ENCODE results near the gene SMIM31.

Gene SMIM31

DNA sequence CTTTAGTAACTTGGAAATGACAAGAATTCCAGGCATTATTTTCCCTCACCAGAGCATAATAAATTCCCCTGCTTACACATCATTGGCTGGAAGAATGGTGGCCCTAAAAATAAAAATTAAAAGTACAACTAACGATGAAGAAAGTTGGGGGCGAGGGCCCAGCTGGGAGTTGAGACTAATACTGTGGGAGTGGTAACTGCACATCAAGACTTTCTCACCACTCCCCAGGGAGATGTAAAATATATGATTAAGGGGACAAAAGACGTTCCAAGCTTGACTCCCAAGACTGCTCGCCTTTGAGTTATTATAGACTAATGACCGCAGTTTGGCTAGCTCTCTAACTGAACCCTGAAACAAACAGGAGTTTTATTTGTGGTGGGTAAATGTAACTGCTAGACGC, 30.0 kb downstream of the SMIM31 start:
- no peak for DNase-seq (ENCODE audit: low read depth in 2 of 3, low spot score in 2 of 3)

DNA sequence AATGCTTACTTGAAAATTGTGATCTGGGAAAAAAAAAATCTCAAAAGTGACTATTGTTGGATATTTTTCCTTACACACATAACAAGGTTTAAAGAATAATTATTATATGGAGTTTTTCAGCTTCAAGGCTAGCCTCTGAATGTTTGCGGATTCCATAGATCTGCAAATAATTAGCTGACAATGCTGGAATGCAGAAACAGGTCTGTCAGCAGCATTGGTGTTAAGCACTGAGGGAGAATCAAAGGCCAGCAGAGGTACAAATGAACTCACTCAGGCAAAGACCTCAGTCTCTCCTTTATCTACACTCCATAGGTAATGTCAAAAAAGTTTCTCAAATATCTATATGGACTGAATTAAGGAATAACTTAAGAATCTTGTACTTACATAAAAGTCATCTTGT, 35.1 kb downstream of the SMIM31 start:
- no peak for DNase-seq (ENCODE audit: low read depth in 2 of 3, low spot score in 2 of 3)

DNA sequence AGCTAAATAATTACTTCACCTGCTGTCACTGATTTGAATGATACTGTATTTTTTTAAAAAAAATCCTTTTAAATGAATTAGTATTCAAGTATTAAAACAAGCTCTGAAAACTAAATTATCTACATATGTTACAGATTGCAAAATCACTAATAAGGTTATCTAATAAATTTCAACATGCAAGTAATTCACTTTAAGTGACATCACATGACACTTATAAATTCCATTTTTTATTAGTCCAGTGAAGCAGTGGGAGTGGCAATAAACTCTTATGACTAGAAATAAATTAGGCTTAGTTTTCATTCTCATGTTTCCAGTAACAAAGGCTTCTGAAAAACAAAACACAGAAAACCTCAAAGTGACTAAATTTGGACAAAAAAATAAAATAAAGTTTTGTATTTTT, 36.3 kb downstream of the SMIM31 start:
- DNase-seq (ENCODE audit: low read depth in 2 of 3, low spot score in 2 of 3): no peak

DNA sequence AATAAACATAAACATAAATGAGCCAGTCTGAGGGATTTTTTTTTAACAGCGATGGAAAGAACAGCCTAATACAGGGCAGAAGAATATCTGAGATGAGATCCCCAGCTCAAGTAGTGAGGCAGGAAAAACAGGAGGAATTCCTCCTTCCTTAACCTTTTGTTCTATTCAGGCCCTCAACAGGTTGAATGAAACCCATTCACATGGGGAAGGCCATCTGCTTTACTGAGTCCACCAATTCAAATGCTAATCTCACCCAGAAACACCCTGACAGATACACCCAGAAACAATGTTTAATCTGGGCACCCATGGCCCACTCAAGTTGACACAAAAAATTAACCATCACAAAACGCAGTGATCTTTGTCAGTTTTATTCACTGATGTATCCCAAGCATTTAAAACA, 45.5 kb downstream of the SMIM31 start:
- no peak for DNase-seq (ENCODE audit: low read depth in 2 of 3, low spot score in 2 of 3)

DNA sequence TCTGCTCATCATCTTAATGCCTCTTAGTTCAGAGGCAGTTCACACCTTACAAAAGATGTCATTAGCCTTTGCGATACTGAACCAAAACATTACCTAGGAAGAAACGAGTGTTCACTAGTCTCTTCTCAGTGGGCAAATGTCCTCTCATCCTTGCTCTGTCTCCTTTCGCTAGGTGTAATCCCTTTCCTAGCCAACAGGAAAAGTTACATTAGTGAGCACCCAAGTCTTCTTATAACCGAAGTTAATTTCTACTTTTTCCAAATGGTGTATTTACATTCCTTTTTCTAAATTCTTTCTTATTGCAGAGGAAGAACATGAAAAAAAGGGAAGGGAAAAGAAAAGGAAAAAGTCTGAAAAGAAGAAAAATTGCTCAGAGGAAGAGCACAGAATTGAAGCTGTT, 46.9 kb downstream of the SMIM31 start:
- no peak for DNase-seq (ENCODE audit: low read depth in 2 of 3, low spot score in 2 of 3)

DNA sequence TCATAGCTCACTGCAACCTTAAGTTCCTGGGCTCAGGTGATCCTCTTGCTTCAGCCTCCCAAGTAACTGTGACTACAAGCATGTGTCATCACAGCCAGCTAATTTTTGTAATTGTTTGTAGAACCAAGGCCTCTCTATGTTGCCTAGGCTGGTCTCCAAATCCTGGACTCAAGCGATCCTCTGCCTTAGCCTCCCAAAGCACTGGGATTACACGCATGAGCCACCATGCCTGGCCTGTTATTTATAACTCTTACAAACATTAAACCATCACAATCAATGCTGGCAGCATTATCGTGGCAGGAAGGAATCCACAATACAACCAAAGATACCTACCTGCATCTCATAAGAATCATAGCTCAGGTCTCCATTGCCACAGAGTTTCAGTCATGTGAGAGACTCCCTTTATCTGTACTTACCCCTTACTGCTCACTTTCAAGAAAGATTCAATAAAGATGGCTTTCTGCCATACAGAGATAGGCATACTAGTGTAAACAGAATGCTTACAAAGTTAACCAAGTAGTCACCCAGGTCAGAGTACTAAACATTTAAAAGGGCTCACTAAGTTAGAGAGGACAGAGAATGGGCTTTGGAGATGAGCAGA, 48.5 kb downstream of the SMIM31 start:
- DNase-seq (ENCODE audit: low read depth in 2 of 3, low spot score in 2 of 3): no peak

DNA sequence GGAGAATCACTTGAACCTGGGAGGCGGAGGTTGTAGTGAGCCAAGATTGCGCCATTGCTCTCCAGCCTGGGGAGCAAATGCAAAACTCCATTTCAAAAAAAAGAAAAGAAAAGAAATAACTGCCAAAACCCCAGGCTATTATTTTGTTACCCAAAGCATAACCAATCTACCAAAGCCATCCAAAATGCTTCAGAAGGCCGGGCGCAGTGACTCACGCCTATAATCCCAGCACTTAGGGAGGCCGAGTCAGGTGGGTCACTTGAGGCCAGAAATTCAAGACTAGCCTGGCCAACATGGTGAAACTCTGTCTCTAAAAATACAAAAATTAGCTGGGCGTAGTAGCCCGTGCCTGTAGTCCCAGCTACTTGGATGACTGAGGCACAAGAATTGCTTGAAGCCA, 49.8 kb downstream of the SMIM31 start:
- DNase-seq (ENCODE audit: low read depth in 2 of 3, low spot score in 2 of 3): no peak

DNA sequence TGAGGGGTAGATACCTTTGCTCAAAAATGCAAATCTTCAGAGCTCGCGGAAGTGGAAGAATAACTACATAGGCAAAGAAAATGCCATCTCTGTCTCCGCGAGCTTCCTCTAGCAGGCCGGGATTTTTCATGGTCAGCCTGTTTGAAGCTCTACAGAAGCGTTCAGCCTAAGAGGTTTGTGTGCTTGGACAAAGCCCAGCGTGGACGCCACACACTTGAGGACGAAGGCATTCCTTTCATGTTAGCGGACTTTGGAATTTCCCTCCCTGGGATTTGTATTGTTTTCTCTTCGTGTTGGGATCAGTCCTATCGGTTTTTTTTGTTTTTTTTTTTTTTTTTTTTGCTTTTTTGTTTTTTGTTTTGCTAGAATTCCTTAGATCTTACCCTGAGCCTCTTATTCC, 53.7 kb downstream of the SMIM31 start:
- DNase-seq (ENCODE audit: low read depth in 2 of 3, low spot score in 2 of 3): no peak

DNA sequence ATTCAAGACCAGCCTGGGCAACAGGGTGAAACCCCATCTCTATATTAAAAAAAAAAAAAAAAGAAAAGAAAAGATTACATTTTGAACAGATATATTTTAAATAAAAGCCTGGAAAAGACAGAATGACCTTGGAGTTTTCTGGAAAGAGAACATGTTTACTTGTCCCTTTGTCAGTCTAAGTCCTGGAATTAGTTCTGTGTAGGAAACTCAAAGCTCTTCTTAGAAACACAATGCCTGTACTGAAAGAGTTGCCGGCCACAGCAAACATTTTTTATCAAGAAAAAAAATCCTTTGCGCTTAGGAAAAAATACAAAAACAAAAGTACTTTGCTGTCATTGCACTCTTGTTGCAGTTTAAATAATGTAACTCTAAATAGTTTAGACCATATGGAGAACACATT, 59.6 kb downstream of the SMIM31 start:
- no peak for DNase-seq (ENCODE audit: low read depth in 2 of 3, low spot score in 2 of 3)

DNA sequence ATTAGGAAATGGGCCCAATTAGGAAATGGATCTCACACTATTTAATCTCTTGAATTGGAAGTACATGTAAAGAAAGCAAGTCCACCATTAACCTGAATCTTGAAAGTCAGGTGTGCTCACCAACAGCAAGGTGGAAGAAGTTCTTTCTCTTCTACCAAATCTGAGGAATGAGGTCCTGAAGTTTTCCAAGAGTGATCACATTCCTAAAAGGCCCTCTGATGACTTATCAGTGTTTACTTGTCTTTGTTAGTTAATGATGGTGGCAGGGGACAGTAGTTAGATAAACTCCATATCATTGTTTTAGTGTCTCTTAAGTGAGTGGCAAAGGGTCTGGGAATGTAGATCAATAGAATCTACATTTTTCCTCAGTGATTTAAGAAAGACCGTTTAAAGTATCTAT, 61.8 kb downstream of the SMIM31 start:
- no peak for DNase-seq (ENCODE audit: low read depth in 2 of 3, low spot score in 2 of 3)

DNA sequence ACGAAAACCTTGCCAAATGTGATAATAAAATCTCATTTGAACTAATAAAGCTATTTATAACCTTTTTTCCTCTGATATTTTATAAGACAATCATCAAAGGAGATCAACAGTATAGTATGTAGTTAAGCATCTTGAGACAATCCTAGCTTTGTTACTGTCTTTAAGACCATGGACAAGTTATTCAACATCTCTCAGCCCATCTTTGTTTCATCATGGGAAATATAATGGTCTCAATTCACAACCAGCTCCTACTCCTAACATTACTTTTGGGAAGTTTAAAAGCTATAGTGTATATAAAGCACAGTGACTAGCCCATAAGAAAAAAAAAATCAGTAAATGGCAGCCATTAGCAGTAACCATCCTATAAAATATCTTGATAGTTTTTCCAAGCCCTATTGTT, 65.4 kb downstream of the SMIM31 start:
- no peak for DNase-seq (ENCODE audit: low read depth in 2 of 3, low spot score in 2 of 3)

DNA sequence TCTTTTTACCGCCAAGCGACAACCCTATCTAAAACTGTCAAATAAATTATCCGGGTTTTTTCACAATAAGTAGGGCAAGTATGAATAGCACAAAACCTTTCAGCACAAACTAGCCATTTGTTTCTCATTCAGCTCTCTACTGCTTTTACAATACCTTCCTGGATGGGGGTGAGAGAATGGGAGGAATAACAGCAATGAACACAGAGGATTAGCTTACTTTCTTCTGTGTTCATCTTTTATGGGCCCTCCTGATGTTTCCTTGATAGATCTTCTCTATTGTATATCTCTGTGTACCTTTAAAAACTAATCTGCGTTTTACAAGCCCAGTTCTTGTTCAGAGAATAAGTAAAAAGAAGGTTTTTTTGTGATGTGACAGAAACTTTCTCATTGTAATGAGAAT, 67.8 kb downstream of the SMIM31 start:
- DNase-seq (ENCODE audit: low read depth in 2 of 3, low spot score in 2 of 3): no peak

DNA sequence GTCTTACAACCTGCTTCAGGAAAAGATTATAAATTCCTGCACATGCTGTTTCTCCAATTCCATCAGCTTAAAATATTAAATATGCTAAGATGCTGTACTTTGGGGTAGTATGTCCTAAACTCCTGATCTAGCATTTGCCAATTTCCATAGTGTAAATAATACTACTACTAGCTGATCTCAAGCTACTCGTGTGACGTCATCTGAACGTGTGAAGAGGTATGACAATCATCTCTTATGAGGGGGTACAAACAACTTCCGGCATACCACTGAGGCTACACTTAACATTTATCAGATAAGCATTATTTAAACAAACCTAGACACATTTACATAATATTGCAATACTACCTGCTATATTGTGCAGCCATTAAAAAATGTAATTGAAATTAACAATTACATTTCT, 70.7 kb downstream of the SMIM31 start:
- no peak for DNase-seq (ENCODE audit: low read depth in 2 of 3, low spot score in 2 of 3)

DNA sequence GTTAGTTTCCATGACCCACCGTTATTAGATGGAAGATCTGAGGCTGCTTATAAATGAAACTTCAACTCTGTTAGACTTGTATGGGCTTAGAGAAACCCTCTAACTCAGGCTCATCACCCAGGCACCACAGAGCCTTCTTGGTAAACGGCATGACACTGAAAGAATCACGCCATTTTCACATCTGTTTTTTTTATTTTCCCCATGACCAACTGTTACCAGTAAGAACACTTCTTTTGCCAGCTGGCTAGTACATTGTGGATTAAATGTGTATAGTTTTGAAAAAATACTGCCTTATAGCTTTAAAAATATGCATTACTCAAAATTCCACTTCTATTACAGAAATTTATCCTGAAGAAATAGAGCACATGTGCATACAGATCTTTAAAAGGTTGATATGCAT, 75.0 kb downstream of the SMIM31 start:
- no peak for DNase-seq (ENCODE audit: low read depth in 2 of 3, low spot score in 2 of 3)

DNA sequence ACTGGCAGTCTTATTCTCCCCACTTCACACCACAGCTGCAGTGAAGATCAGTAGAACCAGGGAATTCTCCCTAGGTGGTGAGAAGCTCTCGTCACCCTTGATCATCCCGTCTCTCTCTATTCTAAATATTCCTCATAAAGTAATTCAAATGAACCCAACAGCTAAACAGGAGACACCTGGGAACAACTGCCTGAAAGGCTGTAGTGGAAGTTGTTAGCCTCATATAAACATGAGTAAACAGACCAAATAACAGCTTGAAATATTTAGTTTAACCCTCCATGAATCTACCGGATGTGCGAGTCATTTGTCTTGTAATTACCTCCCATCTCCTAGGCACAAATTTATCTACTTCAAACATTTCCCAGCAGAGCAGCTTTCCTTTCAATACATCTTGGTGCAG, 92.6 kb downstream of the SMIM31 start:
- no peak for DNase-seq (ENCODE audit: low read depth in 2 of 3, low spot score in 2 of 3)

DNA sequence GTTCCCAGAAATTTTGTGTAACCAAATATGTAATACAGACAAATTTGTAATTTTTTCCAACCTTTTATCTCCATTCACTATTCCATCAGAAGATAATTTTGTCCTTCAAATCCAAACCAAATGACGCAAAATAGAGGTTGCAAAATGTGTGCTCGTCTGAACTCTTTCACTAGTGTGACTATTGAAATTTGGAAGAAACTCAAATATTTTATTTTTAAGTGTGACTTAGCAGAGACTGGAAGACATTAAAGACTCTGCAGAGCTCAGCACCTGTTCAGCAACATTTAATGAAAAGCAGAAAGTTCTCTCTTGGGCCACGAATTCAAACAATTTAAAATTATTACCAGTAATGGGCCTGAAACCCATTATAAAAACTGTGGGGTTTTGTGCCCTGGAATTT, 93.1 kb downstream of the SMIM31 start:
- no peak for DNase-seq (ENCODE audit: low read depth in 2 of 3, low spot score in 2 of 3)

DNA sequence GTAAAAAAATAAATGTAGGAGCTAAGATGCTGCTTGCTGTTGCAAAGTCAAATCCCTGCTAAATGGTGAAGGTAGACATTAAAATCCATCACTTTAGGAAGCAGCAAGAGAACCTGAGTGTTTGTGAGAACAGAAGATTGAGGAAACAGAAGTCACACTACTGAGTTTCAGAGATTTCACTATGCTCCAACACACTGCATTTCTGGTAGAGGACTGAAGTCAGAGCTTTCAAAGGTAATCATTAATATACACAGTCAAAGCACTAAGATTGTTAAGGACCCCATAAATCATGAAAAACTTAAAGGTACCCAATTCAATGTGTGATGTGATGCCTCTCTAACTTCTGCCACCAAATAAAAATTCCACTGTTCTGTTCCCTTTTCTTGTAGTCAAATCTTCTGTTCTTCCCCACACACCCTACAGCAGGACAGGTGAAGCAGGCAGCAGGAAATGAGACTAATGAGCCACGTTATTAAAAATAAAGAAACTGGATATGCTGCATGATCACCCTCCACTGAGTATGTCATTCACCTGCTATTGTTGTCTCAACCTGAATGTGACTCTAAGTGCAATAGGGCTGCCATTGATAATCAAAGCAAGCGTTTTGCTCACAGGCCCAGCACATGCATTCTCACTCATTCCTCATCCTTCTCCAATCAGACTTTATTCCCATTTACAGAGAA, 94.2 kb downstream of the SMIM31 start:
- DNase-seq (ENCODE audit: low read depth in 2 of 3, low spot score in 2 of 3): no peak

Measured in activated CD8-positive, alpha-beta memory T cell treated with anti-CD3 and anti-CD28 coated beads for 48 hours (primary cell).